Upper lobe of right lung (tissue), 1 donor: Measurements from ENCODE around the gene DNAH3. TPM values are rescaled to one million over a fixed set of nuclear protein-coding genes. Genes with fewer than 3 reads are reported as not detected.
"Not testable (repeated sequence)": the region's sequence is repeated elsewhere in the genome, so short reads cannot be mapped to it uniquely, and the experiment has no call there.

Experiments
- ATAC-seq: fragments of 200-7000 bp; cut with Tn5 transposase; one replicate; pipeline ENCODE4 v1.9.1; 2020; ENCODE audit warnings: mild to moderate bottlenecking, moderate library complexity
- DNase-seq: peaks from one replicate; pipeline ENCODE4 v3.0.0-alpha.2; 2020
- H3K27ac ChIP-seq: fragments of 200-600 bp; one replicate; pipeline ENCODE4 v1.8.0; 2022
- H3K27me3 ChIP-seq: fragments of 200-600 bp; one replicate; pipeline ENCODE4 v1.8.0; 2022; ENCODE audit warnings: mild to moderate bottlenecking
- H3K36me3 ChIP-seq: fragments of 200-600 bp; one replicate; pipeline ENCODE4 v1.8.0; 2022
- H3K4me1 ChIP-seq: fragments of 200-600 bp; one replicate; pipeline ENCODE4 v1.8.0; 2022
- H3K4me3 ChIP-seq: fragments of 200-600 bp; one replicate; pipeline ENCODE4 v1.8.0; 2022; ENCODE audit warnings: mild to moderate bottlenecking
- H3K9me3 ChIP-seq: fragments of 200-600 bp; one replicate; pipeline ENCODE4 v1.8.0; 2022
- intact Hi-C: fragments of 100-400 bp; cut with DNase I; formaldehyde crosslinking; loops from one replicate; pipeline ENCODE4 v1.11.0; 2022
- total RNA-seq: library from RNA; stranded (reverse); fragmentation: NEBNext Ultra II Directional; extraction: Animal tissue kit (Norgen Biotek cat#: 25700); gene quantifications from one replicate; pipeline ENCODE4 v1.2.1, GENCODE V29; 2021
- TF ChIP-seq, protein P1 (sequence below): fragments of 200-600 bp; IDR thresholded peaks from one replicate; pipeline ENCODE4 v1.8.0; 2022; ENCODE audit warnings: antibody characterized with exemption
- donor health status: DM: no; HTN: yes; CAD: no; lungs with severe emphysema.

DNAH3 gene
- total RNA-seq, 1 donor from 2014 or later = 0.06 TPM

DNA sequence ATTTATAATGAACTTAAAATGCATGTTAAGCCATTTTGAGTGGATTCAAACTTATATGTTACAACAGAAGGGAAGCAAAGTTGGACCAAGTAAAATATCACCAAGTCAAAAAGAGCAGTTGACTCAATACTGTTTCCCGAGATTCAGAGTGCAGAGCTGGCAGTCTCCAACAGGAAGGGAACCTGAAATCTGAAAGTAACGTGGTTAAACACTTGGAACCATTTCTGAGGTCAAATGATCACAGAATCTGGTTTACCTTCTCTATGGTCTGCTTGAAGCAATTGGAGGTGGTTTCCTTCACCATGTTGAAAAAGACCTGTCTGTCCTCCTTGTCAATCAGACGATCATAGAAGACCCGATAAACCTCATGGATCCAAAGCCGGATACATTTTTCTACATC lies 163.6 kb downstream of the DNAH3 start:
- TF ChIP-seq, protein P1, sequence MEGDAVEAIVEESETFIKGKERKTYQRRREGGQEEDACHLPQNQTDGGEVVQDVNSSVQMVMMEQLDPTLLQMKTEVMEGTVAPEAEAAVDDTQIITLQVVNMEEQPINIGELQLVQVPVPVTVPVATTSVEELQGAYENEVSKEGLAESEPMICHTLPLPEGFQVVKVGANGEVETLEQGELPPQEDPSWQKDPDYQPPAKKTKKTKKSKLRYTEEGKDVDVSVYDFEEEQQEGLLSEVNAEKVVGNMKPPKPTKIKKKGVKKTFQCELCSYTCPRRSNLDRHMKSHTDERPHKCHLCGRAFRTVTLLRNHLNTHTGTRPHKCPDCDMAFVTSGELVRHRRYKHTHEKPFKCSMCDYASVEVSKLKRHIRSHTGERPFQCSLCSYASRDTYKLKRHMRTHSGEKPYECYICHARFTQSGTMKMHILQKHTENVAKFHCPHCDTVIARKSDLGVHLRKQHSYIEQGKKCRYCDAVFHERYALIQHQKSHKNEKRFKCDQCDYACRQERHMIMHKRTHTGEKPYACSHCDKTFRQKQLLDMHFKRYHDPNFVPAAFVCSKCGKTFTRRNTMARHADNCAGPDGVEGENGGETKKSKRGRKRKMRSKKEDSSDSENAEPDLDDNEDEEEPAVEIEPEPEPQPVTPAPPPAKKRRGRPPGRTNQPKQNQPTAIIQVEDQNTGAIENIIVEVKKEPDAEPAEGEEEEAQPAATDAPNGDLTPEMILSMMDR = no peak
- no peaks in the 10 kb centered on the region for H3K36me3 ChIP-seq
- no peak overlapping the region for H3K4me3 ChIP-seq
- no peak overlapping the region for H3K27ac ChIP-seq
- DNase-seq = no peak
- H3K27me3 ChIP-seq = no peaks in the 10 kb centered on the region
- H3K9me3 ChIP-seq = no peaks in the 10 kb centered on the region
- intact Hi-C loops = no loop called here
- H3K4me1 ChIP-seq = no peaks in the 10 kb centered on the region
- ATAC-seq = no peak

DNA sequence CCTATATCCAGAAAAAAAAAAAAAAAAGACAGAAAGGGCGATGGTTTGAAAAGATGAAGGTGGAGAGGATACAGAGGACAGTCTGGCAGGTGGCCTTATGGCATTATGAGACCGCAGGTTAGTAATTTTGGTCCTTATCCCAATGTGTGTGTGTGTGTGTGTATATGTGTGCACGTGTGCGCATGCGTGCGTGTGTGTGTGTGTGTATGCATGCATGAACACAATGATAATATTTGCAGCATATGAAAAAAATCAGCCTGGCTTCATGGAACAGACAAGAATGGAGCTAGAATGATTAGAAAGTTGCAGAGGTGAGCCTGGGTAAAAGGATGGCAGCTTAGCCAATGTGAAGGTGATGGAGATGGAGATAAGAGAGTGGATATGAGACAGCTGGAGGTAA lies 166.6 kb downstream of the DNAH3 start:
- no peaks in the 10 kb centered on the region for H3K9me3 ChIP-seq
- DNase-seq (no peak), ATAC-seq (no peak)
- H3K4me3 ChIP-seq = no peak overlapping the region
- no peaks in the 10 kb centered on the region for H3K27me3 ChIP-seq
- H3K4me1 ChIP-seq = no peaks in the 10 kb centered on the region
- intact Hi-C loops = no loop called here
- TF ChIP-seq, protein P1 = no peak
- H3K36me3 ChIP-seq = no peaks in the 10 kb centered on the region
- H3K27ac ChIP-seq = no peak overlapping the region

DNA sequence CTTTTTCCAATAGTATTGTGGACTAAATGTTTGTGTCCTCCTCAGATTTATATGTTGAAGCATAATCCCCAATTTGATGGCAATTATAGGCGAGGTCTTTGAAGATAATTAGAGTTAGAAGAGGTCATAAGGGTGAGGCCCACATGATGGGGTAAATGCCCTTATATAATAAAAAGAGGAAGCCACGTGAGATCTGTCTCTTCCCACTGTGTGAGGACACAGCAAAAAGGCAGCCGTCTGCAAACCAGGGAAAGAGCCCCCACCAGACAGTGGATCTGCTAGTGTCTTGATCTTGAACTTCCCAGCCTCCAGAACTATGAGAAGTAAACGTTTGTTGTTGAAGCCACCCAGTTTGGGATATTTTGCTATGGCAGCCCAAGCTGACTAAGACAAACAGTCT lies 174.1 kb downstream of the DNAH3 start:
- Histone ChIP-seq H3K36me3 (no peaks in the 10 kb centered on the region), H3K4me3 (no peak overlapping the region), H3K4me1 (no peaks in the 10 kb centered on the region), H3K27me3 (no peaks in the 10 kb centered on the region), H3K9me3 (no peaks in the 10 kb centered on the region), H3K27ac (no peak overlapping the region)
- intact Hi-C loops = no loop called here
- DNase-seq (no peak), ATAC-seq (peak; percentile 56)
- TF ChIP-seq, protein P1 = no peak

DNA sequence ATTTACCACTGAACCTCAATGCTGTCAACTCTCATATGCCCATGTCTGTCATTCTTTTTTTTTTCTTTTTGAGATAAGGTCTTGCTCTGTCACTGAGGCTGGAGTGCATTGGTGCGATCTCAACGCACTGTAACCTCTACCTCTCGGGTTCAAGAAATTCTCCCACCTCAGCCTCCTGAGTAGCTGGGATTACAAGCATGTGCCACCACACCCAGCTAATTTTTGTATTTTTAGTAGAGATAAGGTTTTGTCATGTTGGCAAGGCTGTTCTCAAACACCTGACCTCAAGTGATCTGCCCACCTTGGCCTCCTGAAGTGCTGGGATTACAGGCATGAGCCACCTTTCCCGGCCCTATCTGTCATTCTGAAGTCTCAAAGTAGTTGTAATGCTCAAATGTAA lies 177.4 kb downstream of the DNAH3 start:
- DNase-seq, ATAC-seq, H3K4me3 ChIP-seq, H3K27me3 ChIP-seq, intact Hi-C loops, H3K4me1 ChIP-seq, H3K27ac ChIP-seq, H3K36me3 ChIP-seq, H3K9me3 ChIP-seq: not testable (repeated sequence)

DNA sequence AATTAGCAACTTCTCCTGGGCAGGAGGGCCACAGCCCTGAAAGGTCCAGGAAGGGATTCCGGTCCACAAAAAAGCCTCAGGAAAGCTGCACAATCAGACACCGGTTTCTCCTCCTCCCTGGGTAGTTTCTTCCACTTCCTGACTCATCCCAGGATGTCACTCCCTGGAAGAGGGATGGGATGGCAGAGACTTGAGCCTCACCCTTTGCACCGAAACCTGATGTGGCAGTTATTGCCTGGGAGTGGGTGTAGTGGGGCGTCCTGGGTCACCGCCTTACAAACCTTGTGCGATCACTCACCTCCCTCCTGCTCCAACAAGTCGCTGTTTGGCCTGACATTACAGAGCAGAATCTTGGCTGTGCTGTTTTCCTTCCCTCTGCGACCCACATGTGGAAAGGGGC lies 179.2 kb downstream of the DNAH3 start:
- no peak for ATAC-seq
- no peaks in the 10 kb centered on the region for H3K36me3 ChIP-seq
- no peak for DNase-seq
- no peak overlapping the region for H3K4me3 ChIP-seq
- no peaks in the 10 kb centered on the region for H3K9me3 ChIP-seq
- no peaks in the 10 kb centered on the region for H3K27me3 ChIP-seq
- no peak overlapping the region for H3K27ac ChIP-seq
- intact Hi-C loops = no loop called here
- no peaks in the 10 kb centered on the region for H3K4me1 ChIP-seq
- TF ChIP-seq, protein P1 = no peak

DNA sequence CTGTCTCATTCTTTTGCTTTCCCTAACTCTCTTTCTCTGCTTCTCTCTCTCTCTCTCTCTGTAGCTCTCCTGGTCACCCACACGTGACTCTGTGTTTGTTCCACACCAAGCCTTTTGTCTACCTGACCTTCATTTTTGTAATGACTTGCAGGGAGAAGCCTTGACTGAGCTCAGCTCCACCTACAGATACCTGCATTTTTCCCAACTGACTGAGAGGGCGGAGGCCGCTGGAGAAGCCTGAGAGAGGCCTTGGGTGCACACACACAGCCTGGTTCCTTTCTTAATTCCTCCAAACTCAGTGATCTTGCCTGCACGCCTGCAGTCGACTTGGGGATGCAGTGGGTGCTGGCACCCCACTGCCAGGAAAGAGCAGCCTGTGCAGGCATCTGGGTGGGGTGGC lies 181.3 kb downstream of the DNAH3 start:
- Histone ChIP-seq H3K9me3 (no peaks in the 10 kb centered on the region), H3K27me3 (no peaks in the 10 kb centered on the region), H3K4me1 (no peaks in the 10 kb centered on the region), H3K27ac (no peak overlapping the region), H3K36me3 (no peaks in the 10 kb centered on the region), H3K4me3 (no peak overlapping the region)
- TF ChIP-seq, protein P1 = no peak
- intact Hi-C loops = no loop called here
- no peak for ATAC-seq
- DNase-seq = no peak
